RCC 7860 (cell line): ENCODE measurements around the gene RMC1.

ENCODE experiments used
- DNase-seq: peaks from one replicate; pipeline ENCODE4 v3.0.0-alpha.2; 2015; ENCODE audit warnings: low spot score
- FAIRE-seq: peaks from 2 replicates; lab custom pipeline; 2012; peaks lifted over from hg19 to GRCh38; lab: Jason Lieb, UNC

The RMC1 gene

GRCh38 chr18:23578067-23578701 lies 74.9 kb downstream of the RMC1 start:
- FAIRE-seq (no peak), DNase-seq (no peak)

GRCh38 chr18:23578891-23579653 lies 75.8 kb downstream of the RMC1 start:
- FAIRE-seq (no peak), DNase-seq (no peak)

GRCh38 chr18:23580677-23581367 lies 77.5 kb downstream of the RMC1 start:
- DNase-seq (peak; percentile 79), FAIRE-seq (peak; percentile 74)
